GM12878 (cell line): ENCODE data around the gene KLKB1. TPM values are rescaled to one million over a fixed set of nuclear protein-coding genes. Genes with fewer than 3 reads are reported as not detected.

Source experiments
- ATAC-seq: fragments of 200-7000 bp; cut with Tn5 transposase; 3 replicates; pipeline ENCODE4 v1.9.1; 2020; ENCODE audit warnings: mild to moderate bottlenecking, moderate library complexity
- BruUV-seq: library from RNA; stranded (reverse); fragments of 400-500 nt; replicated peaks from 2 replicates; lab custom pipeline; 2021; lab: Mats Ljungman, UMichigan
- CTCF ChIA-PET: fragments of 300-600 bp; sonication (Branson Sonifier 250); formaldehyde crosslinking; extraction: SDS; loops from one replicate; lab custom pipeline; 2021; ENCODE audit warnings: inconsistent platforms; lab: Yijun Ruan, JAX
- POLR2A ChIA-PET: fragments of 350-600 bp; formaldehyde crosslinking; extraction: SDS; loops from one replicate; lab custom pipeline; 2021; ENCODE audit warnings: inconsistent platforms; lab: Charles Lee
- RAD21 ChIA-PET: fragments of 300-600 bp; sonication (Branson Sonifier 250); formaldehyde crosslinking; loops from one replicate; lab custom pipeline; 2023; ENCODE audit warnings: antibody characterized with exemption; ENCODE audit not compliant: unreplicated experiment; lab: Charles Lee
- SMC1A ChIA-PET: fragments of 300-600 bp; sonication (Branson Sonifier 250); formaldehyde crosslinking; loops from one replicate; lab custom pipeline; 2023; ENCODE audit not compliant: unreplicated experiment, uncharacterized antibody; lab: Charles Lee
- DNase-seq: peaks from one replicate; pipeline ENCODE4 v3.0.0-alpha.2; 2011; ENCODE audit warnings: low read depth, low spot score
- FAIRE-seq: peaks from 3 replicates; lab custom pipeline; 2011; peaks lifted over from hg19 to GRCh38; lab: Jason Lieb, UNC
- H2AFZ ChIP-seq: 2 replicates; pipeline ENCODE4 v1.6.0; 2011; ENCODE audit warnings: low read depth, low read length, control low read depth; ENCODE audit not compliant: control insufficient read depth
- H3K27ac ChIP-seq: 2 replicates; pipeline ENCODE4 v1.5.1; 2011; ENCODE audit warnings: control low read depth; ENCODE audit not compliant: control insufficient read depth, insufficient read depth
- H3K27me3 ChIP-seq, 2 experiments: replicated peaks in 1 of 2; 2 replicates each; pipeline versions ENCODE4 v1.6.0 to v1.6.1; 2011; ENCODE audit warnings: low read length in 1 of 2; ENCODE audit not compliant: control insufficient read depth in 2 of 2, insufficient read depth in 2 of 2
- H3K36me3 ChIP-seq, 2 experiments: 2 replicates each; pipeline ENCODE4 v1.5.1; 2011; ENCODE audit warnings: low read length in 1 of 2; ENCODE audit not compliant: control insufficient read depth in 2 of 2, insufficient read depth in 2 of 2
- H3K4me1 ChIP-seq: 2 replicates; pipeline ENCODE4 v1.6.1; 2011; ENCODE audit warnings: mild to moderate bottlenecking, low read length, moderate library complexity, mixed read lengths; ENCODE audit not compliant: control insufficient read depth, insufficient read depth
- H3K4me2 ChIP-seq: 2 replicates; pipeline ENCODE4 v1.6.0; 2011; ENCODE audit warnings: control low read depth; ENCODE audit not compliant: control insufficient read depth, insufficient read depth
- H3K4me3 ChIP-seq: fragments of 200-600 bp; sonication (generic); 2 replicates; pipeline ENCODE4 v1.5.1; 2016
- H3K79me2 ChIP-seq: 2 replicates; pipeline ENCODE4 v1.6.0; 2011; ENCODE audit warnings: low read length; ENCODE audit not compliant: control insufficient read depth, insufficient read depth
- H3K9ac ChIP-seq: 2 replicates; pipeline ENCODE4 v1.8.0; 2011; ENCODE audit warnings: low read length, control low read depth, mixed read lengths; ENCODE audit not compliant: control insufficient read depth, insufficient read depth
- H3K9me3 ChIP-seq: replicated peaks from 3 replicates; pipeline ENCODE4 v1.5.1; 2011; ENCODE audit warnings: mild to moderate bottlenecking, low read length; ENCODE audit not compliant: control insufficient read depth, insufficient read depth
- H4K20me1 ChIP-seq: 2 replicates; pipeline ENCODE4 v1.6.0; 2011; ENCODE audit not compliant: control insufficient read depth, insufficient read depth
- CHD2 ChIP-seq: IDR thresholded peaks from 2 replicates; pipeline ENCODE4 v1.6.1; 2011; ENCODE audit warnings: low read depth, low read length, improper control_type of control experiment, borderline replicate concordance
- CREB1 ChIP-seq: IDR thresholded peaks from 2 replicates; pipeline ENCODE4 v1.6.1; 2012; ENCODE audit warnings: low read depth, mild to moderate bottlenecking, inconsistent platforms
- EGR1 ChIP-seq, 2 experiments: IDR thresholded peaks; 1 replicate in 1 of 2; 2 replicates in 1 of 2; pipeline ENCODE4 v1.6.1; 2011 to 2012; ENCODE audit warnings: low read depth in 2 of 2, low read length in 2 of 2, borderline replicate concordance in 1 of 2, mild to moderate bottlenecking in 1 of 2, moderate library complexity in 1 of 2
- HDAC6 ChIP-seq: fragments of 200-600 bp; sonication (generic); IDR thresholded peaks from one replicate; pipeline ENCODE4 v1.8.0; 2017; ENCODE audit warnings: antibody characterized with exemption; ENCODE audit not compliant: unreplicated experiment
- MXI1 ChIP-seq: fragments of 150-350 bp; IDR thresholded peaks from 2 replicates; pipeline ENCODE4 v1.6.1; 2011; ENCODE audit warnings: low read depth, mild to moderate bottlenecking, inconsistent platforms, low read length, improper control_type of control experiment
- MYB ChIP-seq: fragments of 150-350 bp; IDR thresholded peaks from 2 replicates; pipeline ENCODE4 v1.6.1; 2014; ENCODE audit warnings: mild to moderate bottlenecking, low read depth, low read length, borderline replicate concordance
- SMC3 ChIP-seq: IDR thresholded peaks from 2 replicates; pipeline ENCODE4 v1.6.1; 2011; ENCODE audit warnings: low read length, improper control_type of control experiment, borderline replicate concordance
- SREBF1 ChIP-seq: IDR thresholded peaks from 2 replicates; pipeline ENCODE4 v1.6.1; 2012; ENCODE audit warnings: mild to moderate bottlenecking, low read length
- YY1 ChIP-seq: IDR thresholded peaks from 2 replicates; pipeline ENCODE4 v1.6.1; 2011; ENCODE audit warnings: low read depth, mild to moderate bottlenecking, low read length
- ZNF217 ChIP-seq: fragments of 450-650 bp; IDR thresholded peaks from 2 replicates; pipeline ENCODE4 v1.6.1; 2017; ENCODE audit warnings: antibody characterized with exemption, mild to moderate bottlenecking
- WGBS: methylation state at CpG from one replicate; pipeline ENCODE4 v1.1.6; 2016; ENCODE audit warnings: low lambda C conversion rate; ENCODE audit not compliant: insufficient replicate concordance, insufficient coverage; ENCODE audit errors: missing lambda C conversion rate; 5-methylcytosine and 5-hydroxymethylcytosine counted together
- in situ Hi-C: fragments of 300-500 bp; cut with MboI; formaldehyde crosslinking; loops from 9 replicates; pipeline ENCODE4 v1.14.3; 2018; ENCODE audit warnings: mixed read lengths
- intact Hi-C: fragments of 100-400 bp; cut with micrococcal nuclease; formaldehyde crosslinking; loops from one replicate; pipeline ENCODE4 v1.14.2; 2022; ENCODE audit not compliant: unreplicated experiment
- polyA plus RNA-seq, 11 experiments: library from polyadenylated mRNA; depleted of rRNA in 4 of 11; unstranded in 6 of 11; stranded (reverse) in 5 of 11; fragments of >200 nt; fragmentation: Nextera tagmentation in 4 of 11; fragmentation: Illumina TruSeq in 1 of 11; extraction: Ambion mirVana in 4 of 11; extraction: Trizol in 1 of 11; gene quantifications; 1 replicate in 1 of 11; 2 replicates in 10 of 11; pipeline versions ENCODE4 v1.2.1 to v1.2.3, GENCODE V29; 2011 to 2016; ENCODE audit warnings: inconsistent platforms in 2 of 11, missing spikeins in 2 of 11, low read depth in 1 of 11
- total RNA-seq, 4 experiments: library from RNA; depleted of rRNA in 3 of 4; stranded (reverse); fragments of >200 nt in 3 of 4; fragmentation: Illumina TruSeq in 1 of 4; extraction: Trizol in 1 of 4; gene quantifications; 2 replicates each; pipeline versions ENCODE4 v1.2.1 to v1.2.3, GENCODE V29; 2013 to 2021
- TF ChIP-seq, protein P1 (sequence below): fragments of 450-650 bp; IDR thresholded peaks from 2 replicates; pipeline ENCODE4 v1.6.1; 2017; ENCODE audit warnings: mild to moderate bottlenecking
- TF ChIP-seq, protein P2 (sequence below), 3 experiments: IDR thresholded peaks in 2 of 3; conservative IDR thresholded peaks in 1 of 3; 2 replicates each; pipeline ENCODE4 v1.5.1; 2011; ENCODE audit warnings: low read depth in 3 of 3, low read length in 3 of 3, mild to moderate bottlenecking in 3 of 3, control low read depth in 2 of 3, moderate library complexity in 2 of 3, inconsistent platforms in 1 of 3, mixed read lengths in 1 of 3; ENCODE audit not compliant: control insufficient read depth in 2 of 3, insufficient read depth in 1 of 3; ENCODE audit errors: extremely low read depth in 1 of 3
- TF ChIP-seq, protein P3 (sequence below): fragments of 450-650 bp; formaldehyde crosslinking; IDR thresholded peaks from 2 replicates; pipeline ENCODE4 v1.4.0; 2020; ENCODE audit warnings: mild to moderate bottlenecking, moderate library complexity
- TF ChIP-seq, protein P4 (sequence below): IDR thresholded peaks from 2 replicates; pipeline ENCODE4 v1.6.1; 2011; ENCODE audit warnings: borderline replicate concordance, low read depth, mild to moderate bottlenecking, moderate library complexity, mixed read lengths, low read length; ENCODE audit not compliant: insufficient read depth; ENCODE audit errors: extremely low read length

The KLKB1 gene
- total and polyA plus RNA-seq, 10 of the 15 experiments (the other 5 are each of a cell fraction or from before 2014, with no cell fraction given) = 0.04 TPM; not detected in 9

DNA sequence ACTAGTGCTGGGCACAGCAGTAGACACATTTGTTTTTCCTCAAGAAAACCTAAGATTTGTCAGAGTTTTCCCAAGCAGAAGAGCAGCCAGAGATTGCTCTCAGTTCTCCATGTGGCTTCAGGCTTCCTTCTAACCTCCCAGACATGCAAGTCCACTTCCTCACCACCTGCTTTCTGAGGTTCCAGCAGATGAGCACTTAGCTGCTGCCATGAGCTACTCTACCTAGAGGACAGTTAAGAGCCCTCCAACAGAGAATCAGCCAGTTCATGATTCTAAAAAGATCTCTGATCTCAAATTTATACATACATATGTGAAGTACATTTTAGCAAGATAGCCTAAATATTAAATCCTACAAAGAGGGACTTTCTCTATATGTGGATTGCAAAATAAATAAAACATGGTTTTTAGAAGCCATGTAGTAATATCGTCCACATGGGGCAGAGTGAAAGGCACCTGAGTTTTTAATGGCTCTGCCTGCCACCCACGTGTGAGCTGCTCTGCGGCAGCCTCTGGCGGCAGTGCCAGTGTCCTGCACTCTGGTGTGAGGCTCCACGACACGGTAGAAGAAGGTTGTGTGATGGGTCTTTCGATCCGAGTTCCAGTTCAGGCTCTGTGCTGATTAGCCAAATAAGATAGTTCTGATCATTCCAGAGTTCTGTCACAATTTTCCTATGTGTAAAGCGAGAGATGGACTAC lies 25.6 kb upstream of the KLKB1 start:
- intact Hi-C loops = loop anchor here (2.0 kb wide), 1 partner anchor 133 kb away; the partner anchor contains the start of gene TLR3
- H4K20me1 ChIP-seq = no peaks in the 10 kb centered on the region
- no peaks in the 10 kb centered on the region for H3K9me3 ChIP-seq
- no peak overlapping the region for H3K9ac ChIP-seq
- H3K27me3 ChIP-seq = no peaks in the 10 kb centered on the region
- no peak overlapping the region for H3K27ac ChIP-seq
- RAD21 ChIA-PET = no interaction called here
- CTCF ChIA-PET = interaction anchor here (1.5 to 1.8 kb wide), 3 partner anchors 9 to 134 kb away, joined by 4 to 7 read pairs (median 5); no protein-coding TSS in a partner anchor
- POLR2A ChIA-PET = no interaction called here
- no peak for DNase-seq
- H2AFZ ChIP-seq = peak overlapping the region; percentile 43
- no peaks in the 10 kb centered on the region for H3K79me2 ChIP-seq
- WGBS = 33% methylated on average over 9 of the region's 9 CpGs
- in situ Hi-C loops = no loop called here
- SMC1A ChIA-PET = interaction anchor here (1.2 kb wide), 2 partner anchors 9 to 10 kb away, joined by 3 to 4 read pairs; no protein-coding TSS in a partner anchor
- no peak overlapping the region for H3K4me3 ChIP-seq
- BruUV-seq = no TSS peak
- H3K4me2 ChIP-seq = no peak overlapping the region
- ATAC-seq = peak; percentile 100
- no peaks in the 10 kb centered on the region for H3K36me3 ChIP-seq
- no peaks in the 10 kb centered on the region for H3K4me1 ChIP-seq
- FAIRE-seq = no peak
- TF ChIP-seq SREBF1 = no peak
- TF ChIP-seq, protein P1, sequence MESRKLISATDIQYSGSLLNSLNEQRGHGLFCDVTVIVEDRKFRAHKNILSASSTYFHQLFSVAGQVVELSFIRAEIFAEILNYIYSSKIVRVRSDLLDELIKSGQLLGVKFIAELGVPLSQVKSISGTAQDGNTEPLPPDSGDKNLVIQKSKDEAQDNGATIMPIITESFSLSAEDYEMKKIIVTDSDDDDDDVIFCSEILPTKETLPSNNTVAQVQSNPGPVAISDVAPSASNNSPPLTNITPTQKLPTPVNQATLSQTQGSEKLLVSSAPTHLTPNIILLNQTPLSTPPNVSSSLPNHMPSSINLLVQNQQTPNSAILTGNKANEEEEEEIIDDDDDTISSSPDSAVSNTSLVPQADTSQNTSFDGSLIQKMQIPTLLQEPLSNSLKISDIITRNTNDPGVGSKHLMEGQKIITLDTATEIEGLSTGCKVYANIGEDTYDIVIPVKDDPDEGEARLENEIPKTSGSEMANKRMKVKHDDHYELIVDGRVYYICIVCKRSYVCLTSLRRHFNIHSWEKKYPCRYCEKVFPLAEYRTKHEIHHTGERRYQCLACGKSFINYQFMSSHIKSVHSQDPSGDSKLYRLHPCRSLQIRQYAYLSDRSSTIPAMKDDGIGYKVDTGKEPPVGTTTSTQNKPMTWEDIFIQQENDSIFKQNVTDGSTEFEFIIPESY = no peak
- no peak for TF ChIP-seq CHD2
- TF ChIP-seq, protein P2, sequence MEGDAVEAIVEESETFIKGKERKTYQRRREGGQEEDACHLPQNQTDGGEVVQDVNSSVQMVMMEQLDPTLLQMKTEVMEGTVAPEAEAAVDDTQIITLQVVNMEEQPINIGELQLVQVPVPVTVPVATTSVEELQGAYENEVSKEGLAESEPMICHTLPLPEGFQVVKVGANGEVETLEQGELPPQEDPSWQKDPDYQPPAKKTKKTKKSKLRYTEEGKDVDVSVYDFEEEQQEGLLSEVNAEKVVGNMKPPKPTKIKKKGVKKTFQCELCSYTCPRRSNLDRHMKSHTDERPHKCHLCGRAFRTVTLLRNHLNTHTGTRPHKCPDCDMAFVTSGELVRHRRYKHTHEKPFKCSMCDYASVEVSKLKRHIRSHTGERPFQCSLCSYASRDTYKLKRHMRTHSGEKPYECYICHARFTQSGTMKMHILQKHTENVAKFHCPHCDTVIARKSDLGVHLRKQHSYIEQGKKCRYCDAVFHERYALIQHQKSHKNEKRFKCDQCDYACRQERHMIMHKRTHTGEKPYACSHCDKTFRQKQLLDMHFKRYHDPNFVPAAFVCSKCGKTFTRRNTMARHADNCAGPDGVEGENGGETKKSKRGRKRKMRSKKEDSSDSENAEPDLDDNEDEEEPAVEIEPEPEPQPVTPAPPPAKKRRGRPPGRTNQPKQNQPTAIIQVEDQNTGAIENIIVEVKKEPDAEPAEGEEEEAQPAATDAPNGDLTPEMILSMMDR (IDR thresholded peaks at IDR 0.05 in 2 of 3, conservative IDR thresholded peaks at IDR 0.05 in 1 of 3; ENCODE audit: control insufficient read depth in 2 of 3, extremely low read depth in 1 of 3, insufficient read depth in 1 of 3, low read depth in 3 of 3, low read length in 3 of 3) = peak; percentile 84 to 97 (median 96)
- peak; percentile 87 for TF ChIP-seq YY1
- TF ChIP-seq, protein P3, sequence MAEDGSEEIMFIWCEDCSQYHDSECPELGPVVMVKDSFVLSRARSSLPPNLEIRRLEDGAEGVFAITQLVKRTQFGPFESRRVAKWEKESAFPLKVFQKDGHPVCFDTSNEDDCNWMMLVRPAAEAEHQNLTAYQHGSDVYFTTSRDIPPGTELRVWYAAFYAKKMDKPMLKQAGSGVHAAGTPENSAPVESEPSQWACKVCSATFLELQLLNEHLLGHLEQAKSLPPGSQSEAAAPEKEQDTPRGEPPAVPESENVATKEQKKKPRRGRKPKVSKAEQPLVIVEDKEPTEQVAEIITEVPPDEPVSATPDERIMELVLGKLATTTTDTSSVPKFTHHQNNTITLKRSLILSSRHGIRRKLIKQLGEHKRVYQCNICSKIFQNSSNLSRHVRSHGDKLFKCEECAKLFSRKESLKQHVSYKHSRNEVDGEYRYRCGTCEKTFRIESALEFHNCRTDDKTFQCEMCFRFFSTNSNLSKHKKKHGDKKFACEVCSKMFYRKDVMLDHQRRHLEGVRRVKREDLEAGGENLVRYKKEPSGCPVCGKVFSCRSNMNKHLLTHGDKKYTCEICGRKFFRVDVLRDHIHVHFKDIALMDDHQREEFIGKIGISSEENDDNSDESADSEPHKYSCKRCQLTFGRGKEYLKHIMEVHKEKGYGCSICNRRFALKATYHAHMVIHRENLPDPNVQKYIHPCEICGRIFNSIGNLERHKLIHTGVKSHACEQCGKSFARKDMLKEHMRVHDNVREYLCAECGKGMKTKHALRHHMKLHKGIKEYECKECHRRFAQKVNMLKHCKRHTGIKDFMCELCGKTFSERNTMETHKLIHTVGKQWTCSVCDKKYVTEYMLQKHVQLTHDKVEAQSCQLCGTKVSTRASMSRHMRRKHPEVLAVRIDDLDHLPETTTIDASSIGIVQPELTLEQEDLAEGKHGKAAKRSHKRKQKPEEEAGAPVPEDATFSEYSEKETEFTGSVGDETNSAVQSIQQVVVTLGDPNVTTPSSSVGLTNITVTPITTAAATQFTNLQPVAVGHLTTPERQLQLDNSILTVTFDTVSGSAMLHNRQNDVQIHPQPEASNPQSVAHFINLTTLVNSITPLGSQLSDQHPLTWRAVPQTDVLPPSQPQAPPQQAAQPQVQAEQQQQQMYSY = no peak
- peak; percentile 43; the same call in 1 of the 2 replicates for TF ChIP-seq MXI1
- TF ChIP-seq SMC3 = peak; percentile 71; the same call in 1 of the 2 replicates
- TF ChIP-seq EGR1 (IDR thresholded peaks at IDR 0.05; ENCODE audit: borderline replicate concordance in 1 of 2, low read depth in 2 of 2, low read length in 2 of 2) = peak in 1 of 2 experiments; percentile 82; a peak in 2 of 3 replicates
- 0 out of 2 replicates have a peak, but pooled peaks have one; percentile 33 for TF ChIP-seq CREB1
- TF ChIP-seq HDAC6 = no peak
- TF ChIP-seq MYB = no peak
- TF ChIP-seq ZNF217 = no peak
- TF ChIP-seq, protein P4, sequence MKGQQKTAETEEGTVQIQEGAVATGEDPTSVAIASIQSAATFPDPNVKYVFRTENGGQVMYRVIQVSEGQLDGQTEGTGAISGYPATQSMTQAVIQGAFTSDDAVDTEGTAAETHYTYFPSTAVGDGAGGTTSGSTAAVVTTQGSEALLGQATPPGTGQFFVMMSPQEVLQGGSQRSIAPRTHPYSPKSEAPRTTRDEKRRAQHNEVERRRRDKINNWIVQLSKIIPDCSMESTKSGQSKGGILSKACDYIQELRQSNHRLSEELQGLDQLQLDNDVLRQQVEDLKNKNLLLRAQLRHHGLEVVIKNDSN = peak; percentile 61
